GM23338 (cell line): ENCODE results near the gene NPTXR. TPM values are rescaled to one million over a fixed set of nuclear protein-coding genes. Genes with fewer than 3 reads are reported as not detected.

Experiments used
- ATAC-seq: fragments of 200-7000 bp; cut with Tn5 transposase; 3 replicates; pipeline ENCODE4 v1.9.1; 2020
- DNase-seq: peaks from one replicate; pipeline ENCODE4 v3.0.0-alpha.2; 2015; ENCODE audit warnings: low spot score
- H2AFZ ChIP-seq: fragments of 200-600 bp; sonication (generic); 2 replicates; pipeline ENCODE4 v1.8.0; 2016; ENCODE audit warnings: antibody characterized with exemption, mild to moderate bottlenecking, moderate library complexity
- H3F3A ChIP-seq: fragments of 200-600 bp; sonication (generic); replicated peaks from 2 replicates; pipeline ENCODE4 v1.8.0; 2017; ENCODE audit warnings: antibody characterized with exemption, mixed run types, low read depth
- H3K27ac ChIP-seq: fragments of 200-600 bp; sonication (generic); 2 replicates; pipeline ENCODE4 v1.6.1; 2016; ENCODE audit warnings: low read depth
- H3K27me3 ChIP-seq: fragments of 200-600 bp; sonication (generic); 2 replicates; pipeline ENCODE4 v1.8.0; 2016; ENCODE audit warnings: mild to moderate bottlenecking, mixed run types, moderate library complexity; ENCODE audit not compliant: insufficient read depth
- H3K36me3 ChIP-seq: fragments of 200-600 bp; sonication (generic); 2 replicates; pipeline ENCODE4 v1.8.0; 2016; ENCODE audit warnings: mild to moderate bottlenecking; ENCODE audit not compliant: insufficient read depth
- H3K4me1 ChIP-seq: fragments of 200-600 bp; sonication (generic); 2 replicates; pipeline ENCODE4 v1.8.0; 2016; ENCODE audit warnings: mild to moderate bottlenecking, moderate library complexity; ENCODE audit not compliant: insufficient read depth
- H3K4me2 ChIP-seq: fragments of 200-600 bp; sonication (generic); 2 replicates; pipeline ENCODE4 v1.7.1; 2017; ENCODE audit warnings: mixed run types
- H3K4me3 ChIP-seq: fragments of 200-600 bp; sonication (generic); 2 replicates; pipeline ENCODE4 v1.6.1; 2016; ENCODE audit warnings: mixed run types
- H3K79me2 ChIP-seq: fragments of 200-600 bp; sonication (generic); replicated peaks from 2 replicates; pipeline ENCODE4 v1.8.0; 2017; ENCODE audit warnings: mild to moderate bottlenecking; ENCODE audit not compliant: insufficient read depth
- H3K9me2 ChIP-seq: fragments of 200-600 bp; sonication (generic); 2 replicates; pipeline ENCODE4 v1.8.0; 2017; ENCODE audit not compliant: insufficient read depth
- H4K20me1 ChIP-seq: fragments of 200-600 bp; sonication (generic); replicated peaks from 2 replicates; pipeline ENCODE4 v1.8.0; 2017; ENCODE audit warnings: mild to moderate bottlenecking; ENCODE audit not compliant: insufficient read depth
- H3K27ac Mint-ChIP-seq: 2 replicates; pipeline ENCODE4 v1.8.0; 2020; ENCODE audit warnings: inconsistent platforms, mild to moderate bottlenecking, moderate library complexity, mixed read lengths
- H3K27me3 Mint-ChIP-seq: 3 replicates; pipeline ENCODE4 v1.8.0; 2022; ENCODE audit warnings: low read depth, mild to moderate bottlenecking, moderate library complexity, mixed read lengths, inconsistent platforms; ENCODE audit not compliant: insufficient read depth, poor library complexity
- H3K36me3 Mint-ChIP-seq: 3 replicates; pipeline ENCODE4 v1.8.0; 2021; ENCODE audit warnings: low read depth, mild to moderate bottlenecking, inconsistent platforms, moderate library complexity, mixed read lengths
- H3K4me1 Mint-ChIP-seq: 3 replicates; pipeline ENCODE4 v1.8.0; 2020; ENCODE audit warnings: mild to moderate bottlenecking, inconsistent platforms, mixed read lengths
- H3K4me3 Mint-ChIP-seq: 3 replicates; pipeline ENCODE4 v1.8.0; 2021; ENCODE audit warnings: moderate library complexity, mild to moderate bottlenecking, inconsistent platforms, mixed read lengths
- H3K9me3 Mint-ChIP-seq: 3 replicates; pipeline ENCODE4 v1.8.0; 2020; ENCODE audit warnings: moderate library complexity, mild to moderate bottlenecking, inconsistent platforms, mixed read lengths
- CREB1 ChIP-seq: fragments of 250-450 bp; sonication (Bioruptor Pico); IDR thresholded peaks from 2 replicates; pipeline ENCODE4 v1.5.0; 2020; ENCODE audit warnings: low read depth, mild to moderate bottlenecking, moderate library complexity
- CTCF ChIP-seq, 2 experiments: fragments of 200-600 bp in 1 of 2; sonication (generic) in 1 of 2; conservative IDR thresholded peaks; 2 replicates each; pipeline versions ENCODE4 v1.5.1 to v1.6.1; 2016 to 2017; ENCODE audit warnings: antibody characterized with exemption in 2 of 2, low read depth in 2 of 2, mild to moderate bottlenecking in 2 of 2, moderate library complexity in 1 of 2
- ETS1 ChIP-seq: IDR thresholded peaks from 2 replicates; pipeline ENCODE4 v1.6.1; 2016; ENCODE audit warnings: antibody characterized with exemption
- EZH2 ChIP-seq: fragments of 200-600 bp; sonication (generic); IDR thresholded peaks from one replicate; pipeline ENCODE4 v1.8.0; 2017; ENCODE audit warnings: antibody characterized with exemption, mild to moderate bottlenecking, low read depth; ENCODE audit not compliant: unreplicated experiment
- EZH2phosphoT487 ChIP-seq: fragments of 200-600 bp; sonication (generic); IDR thresholded peaks from one replicate; pipeline ENCODE4 v1.8.1; 2018; ENCODE audit warnings: antibody characterized with exemption; ENCODE audit not compliant: unreplicated experiment
- JUNB ChIP-seq: IDR thresholded peaks from one replicate; pipeline ENCODE4 v1.6.1; 2016; ENCODE audit warnings: antibody characterized with exemption; ENCODE audit not compliant: unreplicated experiment
- NANOG ChIP-seq: IDR thresholded peaks from 2 replicates; pipeline ENCODE4 v1.6.1; 2016; ENCODE audit warnings: antibody characterized with exemption, borderline replicate concordance
- POLR2AphosphoS5 ChIP-seq: IDR thresholded peaks from 2 replicates; pipeline ENCODE4 v1.6.1; 2016; ENCODE audit warnings: antibody characterized with exemption, low read depth
- STAT1 ChIP-seq: IDR thresholded peaks from one replicate; pipeline ENCODE4 v1.6.1; 2016; ENCODE audit warnings: antibody characterized with exemption; ENCODE audit not compliant: unreplicated experiment
- ZNF114 ChIP-seq: fragments of 250-450 bp; sonication (Bioruptor Pico); IDR thresholded peaks from 2 replicates; pipeline ENCODE4 v1.5.0; 2020; ENCODE audit warnings: mild to moderate bottlenecking, moderate library complexity
- ZNF331 ChIP-seq: fragments of 250-450 bp; sonication (Bioruptor Pico); IDR thresholded peaks from 2 replicates; pipeline ENCODE4 v1.5.0; 2020; ENCODE audit warnings: low read depth, mild to moderate bottlenecking, moderate library complexity
- polyA plus RNA-seq: library from polyadenylated mRNA; unstranded; fragments of >200 nt; fragmentation: Nextera tagmentation; extraction: Ambion mirVana; gene quantifications from 2 replicates; pipeline ENCODE4 v1.2.1, GENCODE V29; 2016
- total RNA-seq: library from RNA; depleted of rRNA; stranded (reverse); fragments of >200 nt; shearing (Covaris generic); gene quantifications from 2 replicates; pipeline ENCODE4 v1.2.3, GENCODE V29; 2014
- TF ChIP-seq, protein P1 (sequence below): IDR thresholded peaks from one replicate; pipeline ENCODE4 v1.6.1; 2018; ENCODE audit warnings: antibody characterized with exemption; ENCODE audit not compliant: unreplicated experiment
- TF ChIP-seq, protein P2 (sequence below): fragments of 250-450 bp; sonication (Bioruptor Pico); IDR thresholded peaks from 2 replicates; pipeline ENCODE4 v1.5.0; 2020; ENCODE audit warnings: mild to moderate bottlenecking, moderate library complexity

Gene NPTXR
- total and polyA plus RNA-seq, 2 experiments from 2014 or later: 0.89 to 13.4 TPM

DNA sequence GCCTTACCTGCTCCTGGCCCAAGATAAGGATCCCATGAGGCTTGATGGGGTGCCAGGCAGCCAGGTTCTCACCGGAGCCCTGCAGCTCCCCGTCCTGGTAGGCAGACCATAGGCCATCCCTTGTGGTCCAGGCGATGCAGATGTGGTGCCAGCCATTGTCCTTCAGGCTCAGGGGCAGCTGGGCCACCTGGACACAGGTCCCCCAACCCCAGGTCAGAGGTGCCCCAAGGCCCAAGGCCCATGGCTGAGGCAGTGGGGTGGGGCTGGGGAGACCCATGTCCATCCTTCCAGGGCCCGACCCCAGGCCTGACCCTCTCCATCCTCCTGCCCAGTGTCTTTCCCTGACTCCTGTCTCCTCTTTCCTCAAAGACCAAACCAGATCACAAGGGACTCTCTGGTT, 20.8 kb downstream of the NPTXR start:
- H3K9me2 ChIP-seq: no peaks in the 10 kb centered on the region
- DNase-seq: no peak
- Mint-ChIP-seq H3K4me3 (no peak overlapping the region), H3K9me3 (no peaks in the 10 kb centered on the region), H3K27ac (no peak overlapping the region), H3K4me1 (no peaks in the 10 kb centered on the region; the same call in 2 of the 3 replicates), H3K36me3 (no peaks in the 10 kb centered on the region), H3K27me3 (peaks cover 18% of the 10 kb centered on the region)
- no peak for ATAC-seq
- H4K20me1 ChIP-seq: no peaks in the 10 kb centered on the region; the same call in 1 of the 2 replicates
- no peaks in the 10 kb centered on the region for H3K27me3 ChIP-seq
- TF ChIP-seq POLR2AphosphoS5: no peak
- no peak for TF ChIP-seq ZNF114
- TF ChIP-seq, protein P1, sequence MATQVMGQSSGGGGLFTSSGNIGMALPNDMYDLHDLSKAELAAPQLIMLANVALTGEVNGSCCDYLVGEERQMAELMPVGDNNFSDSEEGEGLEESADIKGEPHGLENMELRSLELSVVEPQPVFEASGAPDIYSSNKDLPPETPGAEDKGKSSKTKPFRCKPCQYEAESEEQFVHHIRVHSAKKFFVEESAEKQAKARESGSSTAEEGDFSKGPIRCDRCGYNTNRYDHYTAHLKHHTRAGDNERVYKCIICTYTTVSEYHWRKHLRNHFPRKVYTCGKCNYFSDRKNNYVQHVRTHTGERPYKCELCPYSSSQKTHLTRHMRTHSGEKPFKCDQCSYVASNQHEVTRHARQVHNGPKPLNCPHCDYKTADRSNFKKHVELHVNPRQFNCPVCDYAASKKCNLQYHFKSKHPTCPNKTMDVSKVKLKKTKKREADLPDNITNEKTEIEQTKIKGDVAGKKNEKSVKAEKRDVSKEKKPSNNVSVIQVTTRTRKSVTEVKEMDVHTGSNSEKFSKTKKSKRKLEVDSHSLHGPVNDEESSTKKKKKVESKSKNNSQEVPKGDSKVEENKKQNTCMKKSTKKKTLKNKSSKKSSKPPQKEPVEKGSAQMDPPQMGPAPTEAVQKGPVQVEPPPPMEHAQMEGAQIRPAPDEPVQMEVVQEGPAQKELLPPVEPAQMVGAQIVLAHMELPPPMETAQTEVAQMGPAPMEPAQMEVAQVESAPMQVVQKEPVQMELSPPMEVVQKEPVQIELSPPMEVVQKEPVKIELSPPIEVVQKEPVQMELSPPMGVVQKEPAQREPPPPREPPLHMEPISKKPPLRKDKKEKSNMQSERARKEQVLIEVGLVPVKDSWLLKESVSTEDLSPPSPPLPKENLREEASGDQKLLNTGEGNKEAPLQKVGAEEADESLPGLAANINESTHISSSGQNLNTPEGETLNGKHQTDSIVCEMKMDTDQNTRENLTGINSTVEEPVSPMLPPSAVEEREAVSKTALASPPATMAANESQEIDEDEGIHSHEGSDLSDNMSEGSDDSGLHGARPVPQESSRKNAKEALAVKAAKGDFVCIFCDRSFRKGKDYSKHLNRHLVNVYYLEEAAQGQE: no peak
- no peak for TF ChIP-seq STAT1
- no peak for TF ChIP-seq ETS1
- no peak for TF ChIP-seq EZH2phosphoT487
- TF ChIP-seq ZNF331 (CRISPR knock-in tag): no peak
- TF ChIP-seq CTCF (conservative IDR thresholded peaks at IDR 0.05; ENCODE audit: low read depth in 2 of 2): no peak
- TF ChIP-seq, protein P2, sequence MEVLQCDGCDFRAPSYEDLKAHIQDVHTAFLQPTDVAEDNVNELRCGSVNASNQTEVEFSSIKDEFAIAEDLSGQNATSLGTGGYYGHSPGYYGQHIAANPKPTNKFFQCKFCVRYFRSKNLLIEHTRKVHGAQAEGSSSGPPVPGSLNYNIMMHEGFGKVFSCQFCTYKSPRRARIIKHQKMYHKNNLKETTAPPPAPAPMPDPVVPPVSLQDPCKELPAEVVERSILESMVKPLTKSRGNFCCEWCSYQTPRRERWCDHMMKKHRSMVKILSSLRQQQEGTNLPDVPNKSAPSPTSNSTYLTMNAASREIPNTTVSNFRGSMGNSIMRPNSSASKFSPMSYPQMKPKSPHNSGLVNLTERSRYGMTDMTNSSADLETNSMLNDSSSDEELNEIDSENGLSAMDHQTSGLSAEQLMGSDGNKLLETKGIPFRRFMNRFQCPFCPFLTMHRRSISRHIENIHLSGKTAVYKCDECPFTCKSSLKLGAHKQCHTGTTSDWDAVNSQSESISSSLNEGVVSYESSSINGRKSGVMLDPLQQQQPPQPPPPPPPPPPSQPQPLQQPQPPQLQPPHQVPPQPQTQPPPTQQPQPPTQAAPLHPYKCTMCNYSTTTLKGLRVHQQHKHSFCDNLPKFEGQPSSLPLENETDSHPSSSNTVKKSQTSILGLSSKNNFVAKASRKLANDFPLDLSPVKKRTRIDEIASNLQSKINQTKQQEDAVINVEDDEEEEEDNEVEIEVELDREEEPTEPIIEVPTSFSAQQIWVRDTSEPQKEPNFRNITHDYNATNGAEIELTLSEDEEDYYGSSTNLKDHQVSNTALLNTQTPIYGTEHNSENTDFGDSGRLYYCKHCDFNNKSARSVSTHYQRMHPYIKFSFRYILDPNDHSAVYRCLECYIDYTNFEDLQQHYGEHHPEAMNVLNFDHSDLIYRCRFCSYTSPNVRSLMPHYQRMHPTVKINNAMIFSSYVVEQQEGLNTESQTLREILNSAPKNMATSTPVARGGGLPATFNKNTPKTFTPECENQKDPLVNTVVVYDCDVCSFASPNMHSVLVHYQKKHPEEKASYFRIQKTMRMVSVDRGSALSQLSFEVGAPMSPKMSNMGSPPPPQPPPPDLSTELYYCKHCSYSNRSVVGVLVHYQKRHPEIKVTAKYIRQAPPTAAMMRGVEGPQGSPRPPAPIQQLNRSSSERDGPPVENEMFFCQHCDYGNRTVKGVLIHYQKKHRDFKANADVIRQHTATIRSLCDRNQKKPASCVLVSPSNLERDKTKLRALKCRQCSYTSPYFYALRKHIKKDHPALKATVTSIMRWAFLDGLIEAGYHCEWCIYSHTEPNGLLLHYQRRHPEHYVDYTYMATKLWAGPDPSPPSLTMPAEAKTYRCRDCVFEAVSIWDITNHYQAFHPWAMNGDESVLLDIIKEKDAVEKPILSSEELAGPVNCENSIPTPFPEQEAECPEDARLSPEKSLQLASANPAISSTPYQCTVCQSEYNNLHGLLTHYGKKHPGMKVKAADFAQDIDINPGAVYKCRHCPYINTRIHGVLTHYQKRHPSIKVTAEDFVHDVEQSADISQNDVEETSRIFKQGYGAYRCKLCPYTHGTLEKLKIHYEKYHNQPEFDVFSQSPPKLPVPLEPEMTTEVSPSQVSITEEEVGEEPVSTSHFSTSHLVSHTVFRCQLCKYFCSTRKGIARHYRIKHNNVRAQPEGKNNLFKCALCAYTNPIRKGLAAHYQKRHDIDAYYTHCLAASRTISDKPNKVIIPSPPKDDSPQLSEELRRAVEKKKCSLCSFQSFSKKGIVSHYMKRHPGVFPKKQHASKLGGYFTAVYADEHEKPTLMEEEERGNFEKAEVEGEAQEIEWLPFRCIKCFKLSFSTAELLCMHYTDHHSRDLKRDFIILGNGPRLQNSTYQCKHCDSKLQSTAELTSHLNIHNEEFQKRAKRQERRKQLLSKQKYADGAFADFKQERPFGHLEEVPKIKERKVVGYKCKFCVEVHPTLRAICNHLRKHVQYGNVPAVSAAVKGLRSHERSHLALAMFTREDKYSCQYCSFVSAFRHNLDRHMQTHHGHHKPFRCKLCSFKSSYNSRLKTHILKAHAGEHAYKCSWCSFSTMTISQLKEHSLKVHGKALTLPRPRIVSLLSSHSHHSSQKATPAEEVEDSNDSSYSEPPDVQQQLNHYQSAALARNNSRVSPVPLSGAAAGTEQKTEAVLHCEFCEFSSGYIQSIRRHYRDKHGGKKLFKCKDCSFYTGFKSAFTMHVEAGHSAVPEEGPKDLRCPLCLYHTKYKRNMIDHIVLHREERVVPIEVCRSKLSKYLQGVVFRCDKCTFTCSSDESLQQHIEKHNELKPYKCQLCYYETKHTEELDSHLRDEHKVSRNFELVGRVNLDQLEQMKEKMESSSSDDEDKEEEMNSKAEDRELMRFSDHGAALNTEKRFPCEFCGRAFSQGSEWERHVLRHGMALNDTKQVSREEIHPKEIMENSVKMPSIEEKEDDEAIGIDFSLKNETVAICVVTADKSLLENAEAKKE (CRISPR knock-in tag): no peak
- TF ChIP-seq JUNB: no peak
- no peak for TF ChIP-seq CREB1 (CRISPR knock-in tag)
- no peak for TF ChIP-seq NANOG
- no peak for TF ChIP-seq EZH2
- H3K36me3 ChIP-seq: no peaks in the 10 kb centered on the region
- no peaks in the 10 kb centered on the region for H3K4me1 ChIP-seq
- no peak overlapping the region for H2AFZ ChIP-seq
- no peak overlapping the region for H3K4me2 ChIP-seq
- H3K27ac ChIP-seq: no peak overlapping the region
- H3F3A ChIP-seq: no peaks in the 10 kb centered on the region
- no peaks in the 10 kb centered on the region for H3K79me2 ChIP-seq
- no peak overlapping the region for H3K4me3 ChIP-seq
